ENCODE measurements around the gene GRHL3.

DNA sequence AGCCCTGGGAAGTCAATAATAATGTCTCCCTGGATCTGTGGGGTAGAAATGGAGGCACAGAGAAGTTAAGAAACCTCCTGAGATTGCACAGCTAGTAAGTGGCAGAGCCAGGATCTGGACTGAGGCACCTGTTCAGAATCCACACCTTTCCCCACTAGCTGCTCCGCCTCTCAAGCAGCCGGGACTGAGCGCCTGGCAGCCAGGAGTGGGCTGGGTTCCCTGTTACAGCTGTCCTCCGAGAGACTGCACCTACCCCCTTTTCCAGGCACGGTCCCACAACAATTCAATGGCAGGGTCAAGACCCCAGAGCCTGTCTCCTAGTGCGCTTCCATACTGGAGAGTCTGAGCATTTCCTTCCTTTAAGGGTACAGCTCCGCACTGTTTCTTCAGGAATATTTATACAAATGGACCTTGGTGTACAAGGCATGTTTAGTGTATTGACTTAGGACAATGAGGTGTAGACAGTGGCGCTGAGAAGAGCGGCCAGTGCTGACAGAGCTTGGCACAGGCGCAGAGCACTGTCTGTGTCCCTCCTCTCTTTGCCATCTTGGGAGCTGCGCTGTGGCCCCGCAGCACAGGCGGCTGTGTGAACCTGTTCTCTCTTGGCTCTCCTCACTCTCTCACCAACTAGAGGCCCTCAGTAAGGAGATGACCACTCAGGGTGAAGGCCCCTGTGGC is 24.4 kb downstream of the GRHL3 start:
- TF ChIP-seq, protein P1, sequence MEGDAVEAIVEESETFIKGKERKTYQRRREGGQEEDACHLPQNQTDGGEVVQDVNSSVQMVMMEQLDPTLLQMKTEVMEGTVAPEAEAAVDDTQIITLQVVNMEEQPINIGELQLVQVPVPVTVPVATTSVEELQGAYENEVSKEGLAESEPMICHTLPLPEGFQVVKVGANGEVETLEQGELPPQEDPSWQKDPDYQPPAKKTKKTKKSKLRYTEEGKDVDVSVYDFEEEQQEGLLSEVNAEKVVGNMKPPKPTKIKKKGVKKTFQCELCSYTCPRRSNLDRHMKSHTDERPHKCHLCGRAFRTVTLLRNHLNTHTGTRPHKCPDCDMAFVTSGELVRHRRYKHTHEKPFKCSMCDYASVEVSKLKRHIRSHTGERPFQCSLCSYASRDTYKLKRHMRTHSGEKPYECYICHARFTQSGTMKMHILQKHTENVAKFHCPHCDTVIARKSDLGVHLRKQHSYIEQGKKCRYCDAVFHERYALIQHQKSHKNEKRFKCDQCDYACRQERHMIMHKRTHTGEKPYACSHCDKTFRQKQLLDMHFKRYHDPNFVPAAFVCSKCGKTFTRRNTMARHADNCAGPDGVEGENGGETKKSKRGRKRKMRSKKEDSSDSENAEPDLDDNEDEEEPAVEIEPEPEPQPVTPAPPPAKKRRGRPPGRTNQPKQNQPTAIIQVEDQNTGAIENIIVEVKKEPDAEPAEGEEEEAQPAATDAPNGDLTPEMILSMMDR (IDR thresholded peaks at IDR 0.05) = no peak
- TF ChIP-seq EZH2 (IDR thresholded peaks at IDR 0.05) (no peak), EZH2phosphoT487 (IDR thresholded peaks at IDR 0.05) (no peak)

Measured in neural progenitor cell (in vitro differentiated cells).